ENCODE measurements around the gene FSTL5.

GRCh38 chr4:161564230-161564834 lies 599.5 kb downstream of the FSTL5 start:
- TF ChIP-seq CTCF (IDR thresholded peaks at IDR 0.05): no peak
- TF ChIP-seq POLR2A (IDR thresholded peaks at IDR 0.05): no peak
